Measurements from ENCODE around the gene PRKG1.

The PRKG1 gene

DNA sequence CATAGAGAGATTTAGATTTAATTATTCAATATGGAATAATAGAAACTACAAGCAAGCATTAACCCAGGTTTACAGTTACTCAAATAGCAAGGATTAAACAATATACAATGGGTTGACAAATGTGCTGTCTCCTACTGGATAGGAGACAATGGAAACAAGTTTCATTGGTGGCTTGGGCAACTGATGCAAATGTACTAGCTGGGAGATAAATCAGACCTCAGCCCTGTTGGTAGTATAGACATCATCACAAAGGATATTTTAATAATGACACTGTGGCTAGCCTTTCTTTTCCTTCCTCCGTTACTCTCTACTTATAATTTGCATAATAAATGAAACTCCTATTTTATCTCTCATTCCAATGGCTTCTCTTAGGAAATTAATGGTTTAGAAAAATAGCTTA lies 1143.2 kb downstream of the PRKG1 start:
- TF ChIP-seq, protein P1, sequence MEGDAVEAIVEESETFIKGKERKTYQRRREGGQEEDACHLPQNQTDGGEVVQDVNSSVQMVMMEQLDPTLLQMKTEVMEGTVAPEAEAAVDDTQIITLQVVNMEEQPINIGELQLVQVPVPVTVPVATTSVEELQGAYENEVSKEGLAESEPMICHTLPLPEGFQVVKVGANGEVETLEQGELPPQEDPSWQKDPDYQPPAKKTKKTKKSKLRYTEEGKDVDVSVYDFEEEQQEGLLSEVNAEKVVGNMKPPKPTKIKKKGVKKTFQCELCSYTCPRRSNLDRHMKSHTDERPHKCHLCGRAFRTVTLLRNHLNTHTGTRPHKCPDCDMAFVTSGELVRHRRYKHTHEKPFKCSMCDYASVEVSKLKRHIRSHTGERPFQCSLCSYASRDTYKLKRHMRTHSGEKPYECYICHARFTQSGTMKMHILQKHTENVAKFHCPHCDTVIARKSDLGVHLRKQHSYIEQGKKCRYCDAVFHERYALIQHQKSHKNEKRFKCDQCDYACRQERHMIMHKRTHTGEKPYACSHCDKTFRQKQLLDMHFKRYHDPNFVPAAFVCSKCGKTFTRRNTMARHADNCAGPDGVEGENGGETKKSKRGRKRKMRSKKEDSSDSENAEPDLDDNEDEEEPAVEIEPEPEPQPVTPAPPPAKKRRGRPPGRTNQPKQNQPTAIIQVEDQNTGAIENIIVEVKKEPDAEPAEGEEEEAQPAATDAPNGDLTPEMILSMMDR (conservative IDR thresholded peaks at IDR 0.05; ENCODE audit: low read length): no peak
- no peak overlapping the region for H3K4me3 ChIP-seq (ENCODE audit: low read length)
- DNase-seq (ENCODE audit: low read depth): no peak

DNA sequence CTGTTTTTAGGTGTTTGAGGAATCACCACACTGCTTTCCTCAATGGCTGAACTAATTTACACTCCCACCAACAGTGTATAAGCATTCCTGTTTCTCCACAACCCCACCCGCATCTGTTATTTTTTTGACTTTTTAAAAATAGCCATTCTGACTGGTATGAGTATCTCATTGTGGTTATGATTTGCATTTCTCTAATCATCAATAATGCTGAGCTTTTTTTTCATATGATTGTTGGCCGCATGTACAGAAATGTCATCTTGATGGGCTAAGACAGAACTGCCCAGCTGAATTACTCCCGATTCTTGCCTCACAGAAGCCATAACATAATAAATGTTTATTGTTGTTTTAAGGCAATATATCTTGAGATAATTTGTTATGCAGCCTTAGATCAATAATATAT lies 1146.7 kb downstream of the PRKG1 start:
- no peak overlapping the region for H3K4me3 ChIP-seq (ENCODE audit: low read length)
- TF ChIP-seq, protein P1 (conservative IDR thresholded peaks at IDR 0.05; ENCODE audit: low read length): no peak

DNA sequence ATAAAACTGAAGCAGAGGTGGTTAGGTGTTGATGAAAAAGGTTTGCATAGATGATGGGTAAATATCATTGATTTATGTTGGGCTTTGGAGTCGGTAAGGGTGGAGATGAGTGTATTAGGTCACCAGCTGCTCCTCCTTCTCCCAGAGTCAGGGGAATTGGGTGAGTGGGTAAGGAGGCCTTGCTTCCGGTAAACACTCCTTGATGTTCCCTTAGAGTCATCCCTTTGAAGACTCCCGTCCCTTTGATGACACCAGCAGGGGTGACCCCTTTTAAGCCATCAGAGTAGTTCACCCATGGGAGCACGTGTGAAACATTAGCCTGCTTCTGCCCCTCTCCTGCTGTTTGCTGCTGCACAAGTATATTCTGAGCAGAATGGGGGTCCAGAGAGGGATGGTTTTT lies 1147.6 kb downstream of the PRKG1 start:
- TF ChIP-seq, protein P1 (conservative IDR thresholded peaks at IDR 0.05; ENCODE audit: low read length): no peak
- H3K4me3 ChIP-seq (ENCODE audit: low read length): no peak overlapping the region
- no peak for DNase-seq (ENCODE audit: low read depth)

More for the DNA sequence above, 1146.7 kb downstream of the PRKG1 start:
- DNase-seq (ENCODE audit: low read depth): no peak

DNA sequence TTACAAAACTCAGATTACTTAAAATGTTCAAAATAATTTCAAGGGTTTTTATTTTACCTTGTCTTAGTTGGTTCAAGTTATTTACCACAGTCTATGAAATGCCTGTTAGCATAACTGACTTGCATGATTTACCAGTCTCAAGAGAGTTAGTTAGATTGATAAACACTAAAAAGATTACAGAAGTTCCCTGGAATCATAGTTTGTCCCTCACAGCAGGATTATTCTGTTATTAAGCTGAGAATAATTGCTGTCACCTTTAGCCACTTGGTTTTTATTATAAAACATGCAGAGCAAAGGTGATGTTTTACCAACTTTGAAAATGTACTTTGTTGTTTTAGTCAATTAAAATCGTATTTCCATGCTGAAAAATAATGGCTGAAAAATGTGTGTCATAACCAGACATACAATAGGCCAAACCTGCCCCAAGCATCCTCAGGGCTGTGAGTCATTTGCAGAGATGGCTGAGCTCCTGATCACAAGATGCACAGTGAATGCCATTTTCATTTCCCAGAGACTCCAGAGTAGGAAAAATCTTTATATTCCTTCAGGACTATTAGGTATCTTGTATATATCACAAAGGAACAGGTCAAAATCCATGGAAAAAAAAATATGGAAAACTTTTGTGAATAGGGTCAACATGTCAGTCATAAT lies 1152.0 kb downstream of the PRKG1 start:
- TF ChIP-seq, protein P1 (conservative IDR thresholded peaks at IDR 0.05; ENCODE audit: low read length): no peak
- peak; percentile 53 for DNase-seq (ENCODE audit: low read depth)
- H3K4me3 ChIP-seq (ENCODE audit: low read length): no peak overlapping the region

DNA sequence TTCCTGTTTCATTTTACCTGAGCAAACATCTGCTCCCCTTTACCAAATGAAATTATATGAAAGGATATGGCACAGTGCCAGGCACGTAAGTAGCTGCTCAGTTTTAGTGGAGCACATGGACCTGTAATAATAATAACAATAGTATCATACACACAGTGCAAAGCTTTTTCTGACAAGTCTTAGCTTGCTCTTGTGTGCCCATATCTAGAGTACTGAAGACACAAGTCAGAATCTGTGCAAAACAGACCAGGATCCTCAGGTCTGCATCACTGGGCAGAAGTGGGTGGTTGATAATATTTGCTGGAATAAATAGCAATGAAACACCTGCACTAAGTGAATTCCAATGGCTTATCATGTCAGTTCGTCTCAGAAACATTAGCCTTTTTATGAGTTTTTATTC lies 1154.3 kb downstream of the PRKG1 start:
- no peak overlapping the region for H3K4me3 ChIP-seq (ENCODE audit: low read length)
- no peak for DNase-seq (ENCODE audit: low read depth)

DNA sequence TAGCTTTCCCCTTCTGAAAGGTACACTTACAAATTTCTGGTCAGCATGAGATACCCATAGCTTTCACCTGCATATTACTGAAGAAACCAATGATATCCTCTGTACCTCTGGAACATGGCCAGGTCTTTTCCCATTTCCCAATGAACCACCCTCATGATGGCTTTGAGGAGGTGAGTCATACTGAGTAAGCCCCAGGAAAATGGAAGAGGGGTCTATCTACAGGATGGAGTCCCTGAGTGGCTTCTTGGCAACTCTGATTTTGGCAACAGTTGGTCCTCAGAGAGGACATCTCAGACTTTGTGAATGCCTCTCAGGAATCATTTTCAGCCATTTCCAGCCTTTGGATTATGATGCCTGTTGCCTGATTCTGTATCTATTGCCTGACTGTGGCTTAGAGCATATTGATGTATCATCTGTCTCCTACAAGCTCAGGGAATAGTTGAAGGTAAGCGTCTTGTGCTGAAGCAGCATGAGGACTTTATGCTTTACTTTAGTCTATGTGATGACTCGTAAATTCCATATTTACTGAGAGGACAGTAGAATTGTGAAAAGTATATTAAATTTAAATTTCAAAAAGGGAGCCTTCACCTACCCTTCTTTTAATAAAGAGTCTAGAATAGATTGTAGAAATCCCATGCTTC lies 1155.1 kb downstream of the PRKG1 start:
- DNase-seq (ENCODE audit: low read depth): peak; percentile 3
- H3K4me3 ChIP-seq (ENCODE audit: low read length): no peak overlapping the region
- TF ChIP-seq, protein P1 (conservative IDR thresholded peaks at IDR 0.05; ENCODE audit: low read length): no peak

More for the DNA sequence above, 1154.3 kb downstream of the PRKG1 start:
- TF ChIP-seq, protein P1 (conservative IDR thresholded peaks at IDR 0.05; ENCODE audit: low read length): no peak

Measured in AG10803 (cell line).